Measurements from ENCODE around the gene ATF7IP2.

DNA sequence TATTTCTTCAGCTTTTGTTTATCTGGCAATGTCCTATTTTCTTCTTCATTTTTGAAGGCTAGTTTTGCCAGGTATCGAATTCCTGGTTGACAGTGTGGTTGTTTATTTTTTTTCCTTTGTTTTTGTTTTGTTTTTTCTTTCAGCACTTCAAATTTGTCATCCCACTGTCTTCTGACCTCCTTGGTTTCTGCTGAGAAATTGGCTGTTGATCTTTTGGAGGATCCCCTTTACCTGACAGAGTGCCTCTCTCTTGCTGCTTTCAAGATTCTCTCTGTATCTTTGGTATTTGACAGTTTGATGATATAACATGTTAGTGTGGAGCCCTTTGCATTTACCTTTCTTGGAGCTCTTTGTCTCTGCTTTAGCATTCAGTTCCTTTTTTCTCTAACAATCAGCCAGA is 9.6 kb upstream of the ATF7IP2 start:
- TF ChIP-seq CTCF (conservative IDR thresholded peaks at IDR 0.05) (no peak), ZFX (IDR thresholded peaks at IDR 0.05) (no peak)
